ENCODE data around the gene P2RY2. TPM values are rescaled to one million over a fixed set of nuclear protein-coding genes. Genes with fewer than 3 reads are reported as not detected.
"Not testable (repeated sequence)": the region's sequence is repeated elsewhere in the genome, so short reads cannot be mapped to it uniquely, and the experiment has no call there.

P2RY2 gene
- polyA plus RNA-seq, 1 donor from 2014 or later: not detected

- H3K36me3 ChIP-seq (ENCODE audit: insufficient read depth, low read length): no peaks in the 10 kb centered on the region
- no peak for TF ChIP-seq REST (IDR thresholded peaks at IDR 0.05; ENCODE audit: borderline replicate concordance)
- no peak for TF ChIP-seq SMC3 (conservative IDR thresholded peaks at IDR 0.05; ENCODE audit: poor library complexity)
- no peak for TF ChIP-seq RAD21 (conservative IDR thresholded peaks at IDR 0.05)
- TF ChIP-seq EP300 (conservative IDR thresholded peaks at IDR 0.05; ENCODE audit: poor library complexity, severe bottlenecking): no peak
- TF ChIP-seq CTCF (IDR thresholded peaks at IDR 0.05; ENCODE audit: poor library complexity, severe bottlenecking): no peak
- TF ChIP-seq TAF1 (IDR thresholded peaks at IDR 0.05; ENCODE audit: low read depth): no peak
- TF ChIP-seq MXI1 (conservative IDR thresholded peaks at IDR 0.05; ENCODE audit: poor library complexity, severe bottlenecking): no peak
- no peak for TF ChIP-seq EZH2 (IDR thresholded peaks at IDR 0.05; ENCODE audit: borderline replicate concordance, insufficient read depth, low read length, poor library complexity, severe bottlenecking)
- TF ChIP-seq POLR2AphosphoS5 (IDR thresholded peaks at IDR 0.05): no peak
- H3K9ac ChIP-seq (ENCODE audit: low read length): no peak overlapping the region
- no peaks in the 10 kb centered on the region for H3F3A ChIP-seq (ENCODE audit: insufficient read depth, low read length, poor library complexity, severe bottlenecking)
- no peaks in the 10 kb centered on the region for H3K27me3 ChIP-seq (ENCODE audit: insufficient read depth, low read depth, low read length)
- no peak overlapping the region for H3K27ac ChIP-seq (ENCODE audit: low read length)
- H2AFZ ChIP-seq (ENCODE audit: low read depth, low read length): no peak overlapping the region
- no peak overlapping the region for H3K4me3 ChIP-seq (ENCODE audit: low read length)
- no peaks in the 10 kb centered on the region for H3K9me2 ChIP-seq (ENCODE audit: insufficient read depth, low read length)
- H4K20me1 ChIP-seq (ENCODE audit: insufficient read depth): no peaks in the 10 kb centered on the region
- H3K79me2 ChIP-seq (replicated peaks; ENCODE audit: insufficient read depth, low read length): no peaks in the 10 kb centered on the region
- H3K9me3 ChIP-seq (ENCODE audit: low read length): no peaks in the 10 kb centered on the region
- H3K4me2 ChIP-seq (ENCODE audit: low read length): no peak overlapping the region
Measured at GRCh38 chr11:73270855-73271477, 52.9 kb downstream of the P2RY2 start.

- not testable (repeated sequence) for H3K4me2 ChIP-seq (ENCODE audit: low read length); H3K4me3 ChIP-seq (ENCODE audit: low read length); H3K27ac ChIP-seq (ENCODE audit: low read length); H3K36me3 ChIP-seq (ENCODE audit: insufficient read depth, low read length); H3K79me2 ChIP-seq (replicated peaks; ENCODE audit: insufficient read depth, low read length); H3F3A ChIP-seq (ENCODE audit: insufficient read depth, low read length, poor library complexity, severe bottlenecking); H4K20me1 ChIP-seq (ENCODE audit: insufficient read depth); H3K9ac ChIP-seq (ENCODE audit: low read length); H2AFZ ChIP-seq (ENCODE audit: low read depth, low read length); H3K9me2 ChIP-seq (ENCODE audit: insufficient read depth, low read length); H3K27me3 ChIP-seq (ENCODE audit: insufficient read depth, low read depth, low read length); H3K9me3 ChIP-seq (ENCODE audit: low read length)
Measured at GRCh38 chr11:73271478-73271865, 53.4 kb downstream of the P2RY2 start.
